Measurements from ENCODE around the gene NR2C2AP. TPM values are rescaled to one million over a fixed set of nuclear protein-coding genes. Genes with fewer than 3 reads are reported as not detected.

The NR2C2AP gene
- total RNA-seq, 1 donor from 2014 or later: 12.5 TPM

- Histone ChIP-seq H3K36me3 (peaks cover 0 to 16% of the 10 kb centered on the region in 2 donors), H3K9me3 (no peaks in the 10 kb centered on the region), H3K27me3 (no peaks in the 10 kb centered on the region), H3K27ac (no peak overlapping the region), H3K4me3 (no peak overlapping the region), H3K4me1 (no peaks in the 10 kb centered on the region)
- intact Hi-C loops (cut with DNase I): no loop called here
- DNase-seq (ENCODE audit: extremely low spot score in 2 of 2): no peak
- TF ChIP-seq POLR2A (IDR thresholded peaks at IDR 0.05) (no peak), POLR2AphosphoS5 (IDR thresholded peaks at IDR 0.05; ENCODE audit: insufficient read depth in 1 of 2, low read depth in 1 of 2) (no peak), CTCF (IDR thresholded peaks at IDR 0.05) (no peak)
Observed at GRCh38 chr19:19152668-19153384, 50.4 kb downstream of the NR2C2AP start.

DNA sequence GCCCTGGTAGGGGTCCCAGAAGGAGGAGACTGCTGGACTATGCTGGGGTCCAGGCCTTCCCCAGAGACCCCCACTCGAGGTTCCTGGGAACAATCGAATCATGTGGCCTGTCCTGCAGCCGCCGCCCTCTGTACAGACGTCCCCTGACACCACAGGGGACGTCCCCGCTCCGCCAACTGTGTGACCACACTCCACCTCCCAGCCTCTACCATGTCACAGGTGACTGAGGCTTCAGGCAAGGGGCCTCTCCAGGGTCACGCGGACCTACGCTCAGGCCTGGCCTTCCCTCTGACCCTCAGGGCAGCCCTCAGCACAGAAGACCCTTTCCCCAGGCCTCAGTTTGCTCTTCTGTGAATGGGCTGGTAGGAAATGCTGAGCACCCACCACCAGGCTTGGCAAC, 51.8 kb downstream of the NR2C2AP start:
- TF ChIP-seq POLR2A (IDR thresholded peaks at IDR 0.05) (no peak), CTCF (IDR thresholded peaks at IDR 0.05) (no peak), POLR2AphosphoS5 (IDR thresholded peaks at IDR 0.05; ENCODE audit: insufficient read depth in 1 of 2, low read depth in 1 of 2) (no peak)

More for the DNA sequence above, 51.8 kb downstream of the NR2C2AP start:
- no peak overlapping the region for H3K27ac ChIP-seq
- no peak overlapping the region for H3K4me3 ChIP-seq
- no peaks in the 10 kb centered on the region for H3K27me3 ChIP-seq
- intact Hi-C loops (cut with DNase I): no loop called here
- no peak for DNase-seq (ENCODE audit: extremely low spot score in 2 of 2)
- no peaks in the 10 kb centered on the region for H3K4me1 ChIP-seq
- H3K36me3 ChIP-seq: peaks cover 0 to 16% of the 10 kb centered on the region in 2 donors
- no peaks in the 10 kb centered on the region for H3K9me3 ChIP-seq

Small RNAs within 50 kb of the gene (small RNA-seq; reads per million reads assigned to genes)
- gene RNU6-1028P: not detected

Other genes starting within 250 kb of the NR2C2AP start
- 57.9 TPM for gene SUGP2, start 169.9 kb downstream of the NR2C2AP start, total RNA-seq
- 26.5 TPM for gene ARMC6, start 169.8 kb downstream of the NR2C2AP start, total RNA-seq
- gene SLC25A42, start 139.4 kb downstream of the NR2C2AP start, total RNA-seq: 6.6 TPM
- 31.7 TPM for gene TMEM161A, start 64.9 kb downstream of the NR2C2AP start, total RNA-seq
- not detected for gene MEF2B, start 33.2 kb downstream of the NR2C2AP start, total RNA-seq
- gene BORCS8, start 11.3 kb downstream of the NR2C2AP start, total RNA-seq: 18.9 TPM
- gene RFXANK, start 11.2 kb downstream of the NR2C2AP start, total RNA-seq: 61.6 TPM
- gene NCAN, start 8.5 kb upstream of the NR2C2AP start, total RNA-seq: not detected
- gene TM6SF2, start 69.9 kb upstream of the NR2C2AP start, total RNA-seq: not detected
- gene SUGP1, start 117.1 kb upstream of the NR2C2AP start, total RNA-seq: 25.5 TPM
- gene MAU2, start 117.4 kb upstream of the NR2C2AP start, total RNA-seq: 55.2 TPM
- 49.6 TPM for gene GATAD2A, start 202.3 kb upstream of the NR2C2AP start, total RNA-seq

All from vagina (tissue), 2 donors.